Nephron (organoid): ENCODE results near the gene NDUFS3.

ENCODE experiments used
- H3K27ac Mint-ChIP-seq, 3 experiments: 2 replicates each; pipeline ENCODE4 v1.8.0; 2020; ENCODE audit warnings: mixed read lengths in 3 of 3, mild to moderate bottlenecking in 2 of 3, moderate library complexity in 1 of 3
- H3K27me3 Mint-ChIP-seq: 2 replicates; pipeline ENCODE4 v1.8.0; 2021; ENCODE audit warnings: low read depth, mild to moderate bottlenecking, moderate library complexity, mixed read lengths
- H3K36me3 Mint-ChIP-seq: 2 replicates; pipeline ENCODE4 v1.8.0; 2020; ENCODE audit warnings: low read depth, mixed read lengths
- H3K4me1 Mint-ChIP-seq: 2 replicates; pipeline ENCODE4 v1.8.0; 2020; ENCODE audit warnings: mixed read lengths
- H3K4me3 Mint-ChIP-seq, 3 experiments: 2 replicates each; pipeline ENCODE4 v1.8.0; 2020; ENCODE audit warnings: mild to moderate bottlenecking in 3 of 3, mixed read lengths in 3 of 3, moderate library complexity in 2 of 3
- H3K9me3 Mint-ChIP-seq: 2 replicates; pipeline ENCODE4 v1.8.0; 2020; ENCODE audit warnings: mixed read lengths
- TF ChIP-seq, protein P1 (sequence below), 3 experiments: fragments of 200-600 bp; sonication (generic); IDR thresholded peaks; one replicate each; pipeline ENCODE4 v1.5.0; 2021; ENCODE audit warnings: antibody characterized with exemption in 3 of 3; ENCODE audit not compliant: unreplicated experiment in 3 of 3

NDUFS3 gene

DNA sequence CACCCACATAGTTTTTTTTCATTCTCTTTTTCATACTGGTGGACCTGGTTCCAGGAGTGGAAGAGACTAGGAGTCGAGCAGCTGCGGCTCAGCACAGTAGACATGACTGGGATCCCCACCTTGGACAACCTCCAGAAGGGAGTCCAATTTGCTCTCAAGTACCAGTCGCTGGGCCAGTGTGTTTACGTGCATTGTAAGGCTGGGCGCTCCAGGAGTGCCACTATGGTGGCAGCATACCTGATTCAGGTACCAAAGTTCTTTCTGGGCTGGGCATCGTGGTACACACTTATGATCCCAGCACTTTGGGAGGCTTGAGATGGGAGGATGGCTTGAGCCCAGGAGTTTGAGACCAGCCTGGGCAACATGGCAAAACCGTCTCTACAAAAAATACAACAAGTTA lies 9.2 kb upstream of the NDUFS3 start:
- Mint-ChIP-seq H3K4me3 (no peak overlapping the region), H3K36me3 (peaks cover 37% of the 10 kb centered on the region), H3K4me1 (peaks cover 26% of the 10 kb centered on the region), H3K27me3 (no peaks in the 10 kb centered on the region), H3K9me3 (no peaks in the 10 kb centered on the region), H3K27ac (no peak overlapping the region)
- TF ChIP-seq, protein P1, sequence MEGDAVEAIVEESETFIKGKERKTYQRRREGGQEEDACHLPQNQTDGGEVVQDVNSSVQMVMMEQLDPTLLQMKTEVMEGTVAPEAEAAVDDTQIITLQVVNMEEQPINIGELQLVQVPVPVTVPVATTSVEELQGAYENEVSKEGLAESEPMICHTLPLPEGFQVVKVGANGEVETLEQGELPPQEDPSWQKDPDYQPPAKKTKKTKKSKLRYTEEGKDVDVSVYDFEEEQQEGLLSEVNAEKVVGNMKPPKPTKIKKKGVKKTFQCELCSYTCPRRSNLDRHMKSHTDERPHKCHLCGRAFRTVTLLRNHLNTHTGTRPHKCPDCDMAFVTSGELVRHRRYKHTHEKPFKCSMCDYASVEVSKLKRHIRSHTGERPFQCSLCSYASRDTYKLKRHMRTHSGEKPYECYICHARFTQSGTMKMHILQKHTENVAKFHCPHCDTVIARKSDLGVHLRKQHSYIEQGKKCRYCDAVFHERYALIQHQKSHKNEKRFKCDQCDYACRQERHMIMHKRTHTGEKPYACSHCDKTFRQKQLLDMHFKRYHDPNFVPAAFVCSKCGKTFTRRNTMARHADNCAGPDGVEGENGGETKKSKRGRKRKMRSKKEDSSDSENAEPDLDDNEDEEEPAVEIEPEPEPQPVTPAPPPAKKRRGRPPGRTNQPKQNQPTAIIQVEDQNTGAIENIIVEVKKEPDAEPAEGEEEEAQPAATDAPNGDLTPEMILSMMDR (IDR thresholded peaks at IDR 0.05; ENCODE audit: unreplicated experiment in 3 of 3): no peak

DNA sequence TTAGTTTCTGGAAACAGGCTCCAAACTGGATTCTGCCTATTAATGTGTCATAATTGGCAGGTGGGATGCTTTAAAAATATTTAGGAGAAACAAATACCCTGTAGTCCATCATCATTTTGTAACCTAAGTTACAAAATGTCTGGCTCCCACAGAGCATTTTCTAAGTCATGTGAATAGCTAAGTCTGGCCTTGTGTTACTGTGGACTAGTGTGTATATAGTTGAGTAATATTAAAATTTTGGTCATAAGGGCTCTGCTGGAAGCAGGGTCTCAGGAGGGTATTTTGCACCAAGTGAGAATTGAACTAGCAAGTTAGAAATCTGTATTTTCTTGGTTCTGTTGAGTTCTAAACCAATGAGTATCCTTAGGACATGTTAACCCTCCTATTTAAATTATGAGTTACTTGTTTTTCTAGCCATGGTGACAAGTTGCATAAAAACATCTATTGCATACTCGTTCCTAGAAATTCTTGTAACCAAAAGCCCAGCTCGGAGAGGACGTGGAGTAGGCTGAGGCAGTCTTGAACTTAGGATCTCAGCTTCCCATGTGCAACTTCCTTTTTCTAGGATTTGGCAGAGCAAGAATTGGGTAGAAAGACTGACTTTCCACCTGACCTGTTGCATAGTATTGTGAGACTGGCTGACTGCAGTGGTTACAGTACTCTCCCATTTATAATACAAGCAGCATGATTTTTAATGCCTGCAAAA lies 8.1 kb upstream of the NDUFS3 start:
- H3K4me3 Mint-ChIP-seq: no peak overlapping the region
- no peak overlapping the region for H3K27ac Mint-ChIP-seq
- peaks cover 43% of the 10 kb centered on the region for H3K36me3 Mint-ChIP-seq
- TF ChIP-seq, protein P1 (IDR thresholded peaks at IDR 0.05; ENCODE audit: unreplicated experiment in 3 of 3): no peak
- no peaks in the 10 kb centered on the region for H3K27me3 Mint-ChIP-seq
- H3K9me3 Mint-ChIP-seq: no peaks in the 10 kb centered on the region
- H3K4me1 Mint-ChIP-seq: peaks cover 23% of the 10 kb centered on the region

DNA sequence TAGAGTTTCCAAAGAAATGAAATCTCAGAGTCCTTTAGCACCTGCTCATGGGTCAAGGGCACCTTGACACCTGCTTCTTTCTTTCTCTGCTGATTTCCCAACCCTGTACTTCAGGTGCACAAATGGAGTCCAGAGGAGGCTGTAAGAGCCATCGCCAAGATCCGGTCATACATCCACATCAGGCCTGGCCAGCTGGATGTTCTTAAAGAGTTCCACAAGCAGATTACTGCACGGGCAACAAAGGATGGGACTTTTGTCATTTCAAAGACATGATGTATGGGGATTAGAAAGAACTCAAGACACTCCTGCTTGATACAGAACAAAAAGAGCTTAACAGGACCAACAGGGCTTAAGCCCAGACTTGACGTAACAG lies 7.5 kb upstream of the NDUFS3 start:
- TF ChIP-seq, protein P1 (IDR thresholded peaks at IDR 0.05; ENCODE audit: unreplicated experiment in 3 of 3): no peak
- Mint-ChIP-seq H3K4me3 (no peak overlapping the region), H3K27ac (no peak overlapping the region), H3K36me3 (peaks cover 46% of the 10 kb centered on the region), H3K9me3 (no peaks in the 10 kb centered on the region), H3K27me3 (no peaks in the 10 kb centered on the region), H3K4me1 (peaks cover 22% of the 10 kb centered on the region)

DNA sequence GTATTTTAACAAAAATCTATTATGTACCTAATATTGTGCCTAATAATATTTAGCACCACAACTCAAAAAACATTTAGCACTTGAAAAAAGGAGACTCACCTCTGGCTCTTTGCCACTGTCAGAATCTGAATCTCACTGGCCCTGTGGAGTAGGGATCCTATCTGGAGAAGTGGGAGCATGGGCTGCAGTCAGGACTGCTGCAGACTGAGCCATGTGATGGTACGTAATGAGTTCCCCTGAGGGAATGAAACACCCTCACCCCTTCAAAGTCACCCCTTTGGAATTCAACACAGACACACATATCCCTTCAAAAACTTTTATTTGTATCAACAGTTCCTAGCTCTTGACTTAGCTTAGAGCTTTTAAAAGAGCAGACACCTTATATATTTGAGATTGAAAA lies 7.0 kb upstream of the NDUFS3 start:
- TF ChIP-seq, protein P1 (IDR thresholded peaks at IDR 0.05; ENCODE audit: unreplicated experiment in 3 of 3): no peak
- H3K27ac Mint-ChIP-seq: peak overlapping the region in 1 of 3 experiments; percentile 73
- no peaks in the 10 kb centered on the region for H3K9me3 Mint-ChIP-seq
- peaks cover 50% of the 10 kb centered on the region for H3K36me3 Mint-ChIP-seq
- no peak overlapping the region for H3K4me3 Mint-ChIP-seq
- peaks cover 18% of the 10 kb centered on the region for H3K4me1 Mint-ChIP-seq
- H3K27me3 Mint-ChIP-seq: no peaks in the 10 kb centered on the region

DNA sequence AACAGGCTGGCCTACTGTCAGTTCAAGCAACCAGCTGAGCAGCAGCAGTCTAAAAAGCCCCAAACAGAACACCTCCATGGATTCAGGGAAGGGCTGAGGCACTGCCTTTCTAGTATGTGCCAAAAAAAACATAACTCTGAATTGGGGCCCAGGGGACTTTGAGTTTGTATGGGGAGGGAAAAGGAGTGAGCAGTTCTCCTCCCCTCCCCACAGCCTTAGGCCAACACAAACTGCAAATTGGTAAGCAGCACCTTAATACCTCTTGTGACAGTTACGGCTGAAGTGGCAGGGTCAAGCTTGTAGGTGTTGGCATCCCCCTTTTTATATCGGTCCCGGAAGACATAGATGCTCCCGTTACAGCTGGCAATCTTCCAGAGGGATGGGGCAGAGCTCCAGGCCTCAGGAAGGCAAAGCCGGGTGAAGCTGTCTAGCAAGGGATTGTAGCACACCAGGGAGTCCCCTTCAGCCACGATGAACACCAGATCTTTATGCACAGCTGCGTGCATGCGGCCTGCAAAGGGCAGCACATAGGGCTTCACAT lies 6.1 kb upstream of the NDUFS3 start:
- no peaks in the 10 kb centered on the region for H3K9me3 Mint-ChIP-seq
- H3K36me3 Mint-ChIP-seq: peaks cover 55% of the 10 kb centered on the region
- H3K4me3 Mint-ChIP-seq: peak overlapping the region in 1 of 3 experiments; percentile 30
- H3K27ac Mint-ChIP-seq: peak overlapping the region; percentile 38 to 73 (median 52)
- TF ChIP-seq, protein P1 (IDR thresholded peaks at IDR 0.05; ENCODE audit: unreplicated experiment in 3 of 3): no peak
- peaks cover 27% of the 10 kb centered on the region for H3K4me1 Mint-ChIP-seq
- no peaks in the 10 kb centered on the region for H3K27me3 Mint-ChIP-seq

DNA sequence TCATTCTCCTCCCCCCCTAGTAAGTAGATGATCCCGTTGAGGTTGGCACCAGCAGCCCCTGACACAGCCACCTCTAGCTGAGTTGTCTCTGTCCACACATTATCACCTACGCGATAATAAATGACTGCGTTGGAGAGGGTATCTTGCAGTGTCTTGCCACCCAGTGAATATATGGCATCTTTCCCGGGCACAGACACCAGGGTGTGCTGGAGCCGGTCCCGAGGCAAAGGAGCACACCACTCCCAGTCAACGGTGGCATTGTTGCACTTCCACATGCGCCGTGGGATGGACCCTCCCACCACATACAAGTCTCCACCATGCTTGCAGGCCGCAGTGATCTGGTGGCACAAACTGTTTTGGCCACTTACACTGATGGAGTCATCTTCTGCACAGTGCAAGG lies 5.6 kb upstream of the NDUFS3 start:
- Mint-ChIP-seq H3K4me3 (no peak overlapping the region), H3K9me3 (no peaks in the 10 kb centered on the region), H3K27ac (peak overlapping the region in 2 of 3 experiments; percentile 38 to 73), H3K27me3 (no peaks in the 10 kb centered on the region), H3K36me3 (peaks cover 57% of the 10 kb centered on the region), H3K4me1 (peaks cover 32% of the 10 kb centered on the region)
- TF ChIP-seq, protein P1 (IDR thresholded peaks at IDR 0.05; ENCODE audit: unreplicated experiment in 3 of 3): no peak
